SH-SY5Y (cell line): ENCODE results near the gene NEDD4L.

Experiments used
- GATA2 ChIP-seq: IDR thresholded peaks from 2 replicates; pipeline ENCODE4 v1.6.1; 2011; ENCODE audit warnings: mild to moderate bottlenecking, low read depth, low read length
- GATA3 ChIP-seq: IDR thresholded peaks from 2 replicates; pipeline ENCODE4 v1.6.1; 2011; ENCODE audit warnings: low read depth, mild to moderate bottlenecking, low read length, moderate library complexity

DNA sequence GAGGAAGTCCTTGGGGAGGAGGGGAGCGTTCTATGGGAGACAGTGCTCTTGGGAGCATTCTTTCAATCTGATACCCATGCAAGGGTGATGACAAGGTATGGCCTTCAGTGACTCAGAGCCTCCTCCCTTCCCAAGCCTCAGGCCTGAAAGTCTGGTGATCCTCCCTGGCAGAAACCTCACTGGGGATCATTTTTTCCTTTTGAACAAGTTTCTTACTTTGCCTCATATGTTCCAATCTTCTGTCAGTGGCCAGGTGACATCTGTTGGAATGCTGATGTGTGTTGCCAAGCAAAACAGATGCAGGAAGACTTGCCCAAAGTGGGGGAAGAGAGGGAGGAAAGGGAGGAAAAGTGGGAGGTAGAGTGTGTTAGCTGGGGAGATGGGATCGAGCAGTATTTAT is 224.8 kb downstream of the NEDD4L start:
- TF ChIP-seq GATA2 (no peak), GATA3 (no peak)
